NCI-H1694 treated with DMSO at 0.1 percent for 48 hours (cell line): ENCODE data around the gene DNAJA4.
A peak's percentile ranks its signal among the peaks of the same experiment; 100 is the strongest.

Experiments
- DNase-seq: peaks from one replicate; lab custom pipeline; 2025; lab: John Stamatoyannopoulos, UW

The DNAJA4 gene

DNA sequence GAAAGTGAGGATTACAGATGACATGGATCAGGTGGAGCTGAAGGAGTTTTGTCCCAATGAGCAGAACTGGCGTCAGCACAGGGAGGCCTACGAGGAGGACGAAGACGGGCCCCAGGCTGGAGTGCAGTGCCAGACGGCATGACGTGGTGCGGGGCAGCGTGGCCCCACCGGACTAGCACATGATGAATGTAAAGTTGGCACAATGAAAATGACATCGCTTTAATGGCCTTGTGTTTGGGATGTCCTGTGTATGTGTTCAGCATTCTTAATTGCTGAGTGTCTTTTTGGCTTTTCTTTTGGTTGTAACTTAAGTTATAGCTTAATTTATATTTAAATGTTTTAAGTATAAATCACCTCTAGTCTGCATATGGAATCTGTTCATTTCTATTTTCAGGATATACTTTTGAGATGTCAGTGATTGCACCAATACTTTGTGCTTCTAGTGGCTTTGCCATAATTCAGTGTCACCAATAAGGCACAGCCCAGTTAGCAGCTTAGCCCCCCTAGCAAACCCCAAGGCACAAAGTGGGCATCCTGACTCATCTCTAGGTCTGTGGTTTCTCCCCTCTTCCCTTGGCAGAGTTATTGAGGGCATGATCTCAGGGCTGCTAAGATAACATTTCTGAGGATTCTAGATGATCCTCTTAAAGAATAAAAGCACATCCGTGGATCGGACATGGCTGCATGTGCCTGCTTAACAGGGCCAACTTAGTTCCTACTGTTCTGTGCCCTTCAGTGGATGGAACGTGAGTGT lies 16.1 kb downstream of the DNAJA4 start:
- DNase-seq: no peak

- DNase-seq: no peak
Measured at GRCh38 chr15:78282324-78282723, 18.0 kb downstream of the DNAJA4 start.

DNA sequence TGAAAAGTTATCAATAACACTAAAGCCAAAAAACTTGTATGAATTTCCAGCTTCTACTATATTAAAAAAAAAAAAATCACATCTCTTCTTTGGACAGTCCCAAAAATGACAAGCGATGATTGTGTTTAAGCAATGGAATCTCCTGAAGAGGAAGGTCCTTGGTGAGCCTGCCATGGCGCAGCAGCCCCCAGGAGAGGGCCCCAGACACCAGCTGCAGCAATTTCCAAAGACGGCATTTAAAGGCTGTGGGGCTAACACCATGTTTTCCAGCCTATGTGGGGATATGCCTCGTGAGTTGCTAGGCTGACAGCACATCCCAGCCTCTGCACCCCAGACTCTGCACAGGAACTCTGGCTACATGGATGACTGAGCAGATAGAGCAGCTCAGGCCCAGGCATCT lies 20.4 kb downstream of the DNAJA4 start:
- no peak for DNase-seq

GRCh38 chr15:78290222-78290621 lies 25.9 kb downstream of the DNAJA4 start:
- no peak for DNase-seq

DNA sequence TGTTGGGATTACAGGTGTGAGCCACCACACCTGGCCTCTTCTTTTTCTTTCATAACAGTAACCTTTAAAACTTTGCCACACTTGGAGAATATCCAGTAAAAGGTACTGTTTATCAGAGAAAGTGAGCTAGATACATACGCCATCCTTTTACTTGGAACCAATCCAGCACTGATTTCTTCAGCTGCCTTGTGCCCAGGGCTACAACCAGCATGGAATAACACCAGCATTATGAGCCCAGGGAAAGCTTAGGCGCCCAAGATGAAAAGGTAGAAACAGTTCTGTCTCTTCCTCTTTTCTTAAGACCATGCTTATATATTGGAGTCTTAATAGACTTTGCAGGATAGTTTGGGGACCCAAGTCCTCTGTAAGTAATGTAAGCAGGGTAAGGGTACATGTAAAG lies 26.7 kb downstream of the DNAJA4 start:
- no peak for DNase-seq

GRCh38 chr15:78291698-78292097 lies 27.3 kb downstream of the DNAJA4 start:
- no peak for DNase-seq

GRCh38 chr15:78292219-78292618 lies 27.9 kb downstream of the DNAJA4 start:
- DNase-seq: no peak

- DNase-seq: peak; percentile 83
Measured at GRCh38 chr15:78299101-78299930, 35.0 kb downstream of the DNAJA4 start, which contains the start of gene SKIC8. Gene SKIC8, minus strand, starts transcription at chr15:78299609. Its CDS starts 3,923 bp downstream, at chr15:78295686.

GRCh38 chr15:78301326-78301725 lies 37.0 kb downstream of the DNAJA4 start:
- no peak for DNase-seq

GRCh38 chr15:78301828-78302227 lies 37.5 kb downstream of the DNAJA4 start:
- DNase-seq: no peak

DNA sequence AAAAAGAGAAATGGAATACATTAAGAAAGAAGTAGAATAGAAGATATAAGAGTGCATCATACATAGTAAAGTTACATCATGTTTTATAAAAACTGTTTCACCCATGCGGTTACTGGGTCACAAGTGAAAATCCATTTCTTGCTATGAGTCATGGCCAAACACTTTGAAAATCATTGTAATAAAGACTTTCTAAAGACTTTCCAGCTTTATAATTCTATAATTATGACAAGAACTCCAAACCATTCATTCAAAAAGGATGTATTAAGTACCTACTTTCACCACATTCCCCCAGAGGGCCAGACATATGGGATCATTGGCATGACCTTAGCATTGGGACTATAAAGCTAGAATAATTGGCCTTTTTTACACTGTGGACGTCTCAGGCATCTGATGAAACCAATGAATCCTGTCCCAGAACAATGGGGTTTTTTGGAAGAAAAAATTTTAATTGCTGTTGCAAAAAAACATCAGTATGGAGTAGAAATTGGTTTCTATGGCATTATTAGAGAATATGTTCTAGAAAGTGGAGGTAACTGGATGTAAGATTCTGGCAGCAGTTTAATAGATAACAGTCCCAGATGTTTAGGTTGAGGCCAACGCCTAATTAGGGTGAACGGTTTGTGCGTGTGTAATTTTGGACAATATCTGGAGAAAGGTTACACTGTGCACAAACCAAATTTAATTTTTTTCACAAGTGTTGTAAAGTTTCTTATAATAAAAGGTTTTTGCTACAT lies 38.4 kb downstream of the DNAJA4 start:
- DNase-seq: no peak

DNA sequence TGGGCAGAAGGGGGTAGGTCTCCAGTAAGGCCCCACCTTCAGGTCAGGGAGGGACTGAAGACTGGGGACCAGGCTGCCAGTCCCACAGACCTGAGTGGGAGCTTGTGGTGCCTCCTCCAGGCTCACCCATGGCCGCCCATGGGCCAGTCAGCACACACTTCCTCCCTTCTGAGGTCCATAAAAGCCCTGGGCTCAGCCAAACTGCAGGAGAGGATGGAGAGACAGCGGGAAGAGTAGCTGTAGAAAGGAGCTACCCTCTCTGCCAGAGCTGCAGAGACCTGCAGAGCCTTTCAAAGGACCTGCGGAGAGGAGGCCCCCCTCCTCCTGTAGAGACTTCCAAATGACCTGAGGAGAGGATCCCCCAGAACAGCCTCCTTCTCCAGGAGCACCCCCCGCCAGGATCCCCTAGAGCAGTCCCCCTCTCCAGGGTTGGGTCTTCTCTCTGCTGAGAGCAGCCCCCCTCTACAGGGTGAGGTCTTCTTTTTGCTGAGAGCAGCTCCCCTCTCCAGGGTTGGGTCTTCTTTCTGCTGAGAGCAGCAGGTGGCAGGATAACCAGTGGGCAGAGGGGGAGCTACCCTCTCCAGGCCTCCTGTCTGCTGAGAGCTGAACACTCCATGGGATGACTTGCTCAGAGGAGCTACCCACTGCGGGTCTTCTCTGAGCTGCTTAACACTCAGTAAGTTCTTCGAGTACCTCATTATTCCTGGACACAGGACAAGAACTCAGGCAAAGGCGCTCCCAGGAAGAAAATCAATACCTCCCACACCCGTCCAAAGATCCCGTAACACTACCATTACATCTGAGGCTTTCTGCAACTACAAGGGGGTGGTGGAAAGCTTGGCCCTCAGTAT lies 40.1 kb downstream of the DNAJA4 start:
- DNase-seq: no peak

DNA sequence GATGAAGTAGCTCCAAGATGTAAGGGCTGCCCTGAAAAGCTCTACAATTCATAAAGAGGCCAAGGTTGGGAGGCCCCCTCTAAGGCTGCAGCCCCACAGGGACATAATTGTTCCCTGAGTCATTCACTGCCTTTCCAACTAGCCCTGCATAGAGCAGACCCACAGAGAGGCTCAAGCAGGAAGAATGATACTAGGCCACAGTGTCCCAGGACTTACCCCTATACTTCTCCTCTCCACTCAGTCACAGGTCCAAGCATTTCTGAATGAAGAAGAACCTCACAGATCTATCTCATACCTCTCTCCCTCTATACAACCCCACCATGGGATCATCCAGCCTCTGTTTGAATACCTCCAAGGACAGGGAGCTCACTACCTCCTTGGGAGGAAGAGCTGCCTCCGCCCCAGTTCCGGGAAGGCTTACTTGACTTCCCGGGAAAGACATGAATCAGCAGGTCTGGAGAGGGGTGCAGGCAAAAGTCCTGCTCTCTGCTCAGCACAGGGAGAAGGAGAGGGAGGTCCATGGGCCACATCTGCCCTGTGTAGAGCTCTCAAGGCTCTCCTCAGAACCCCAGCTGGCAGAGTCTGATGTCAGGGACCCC lies 41.9 kb downstream of the DNAJA4 start:
- no peak for DNase-seq

DNA sequence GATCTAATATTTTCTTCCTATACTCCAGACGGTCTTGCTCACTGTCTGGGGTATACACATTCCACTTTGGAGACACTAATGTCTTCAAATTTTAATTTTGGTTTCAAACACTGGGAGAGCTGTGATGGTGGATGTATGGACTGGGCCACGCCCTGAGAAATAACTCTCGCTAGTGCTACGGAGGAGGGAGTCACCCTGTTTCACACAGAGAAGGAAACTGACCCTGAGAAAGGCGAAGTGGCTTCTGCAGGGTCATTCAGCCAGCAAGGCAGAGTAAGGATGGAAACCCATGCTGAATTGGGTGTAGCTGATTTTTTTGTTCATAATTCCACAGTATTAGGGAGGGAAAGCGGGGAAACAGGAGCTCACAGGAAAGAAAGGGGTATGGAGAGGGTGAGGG lies 43.6 kb downstream of the DNAJA4 start:
- DNase-seq: no peak

DNA sequence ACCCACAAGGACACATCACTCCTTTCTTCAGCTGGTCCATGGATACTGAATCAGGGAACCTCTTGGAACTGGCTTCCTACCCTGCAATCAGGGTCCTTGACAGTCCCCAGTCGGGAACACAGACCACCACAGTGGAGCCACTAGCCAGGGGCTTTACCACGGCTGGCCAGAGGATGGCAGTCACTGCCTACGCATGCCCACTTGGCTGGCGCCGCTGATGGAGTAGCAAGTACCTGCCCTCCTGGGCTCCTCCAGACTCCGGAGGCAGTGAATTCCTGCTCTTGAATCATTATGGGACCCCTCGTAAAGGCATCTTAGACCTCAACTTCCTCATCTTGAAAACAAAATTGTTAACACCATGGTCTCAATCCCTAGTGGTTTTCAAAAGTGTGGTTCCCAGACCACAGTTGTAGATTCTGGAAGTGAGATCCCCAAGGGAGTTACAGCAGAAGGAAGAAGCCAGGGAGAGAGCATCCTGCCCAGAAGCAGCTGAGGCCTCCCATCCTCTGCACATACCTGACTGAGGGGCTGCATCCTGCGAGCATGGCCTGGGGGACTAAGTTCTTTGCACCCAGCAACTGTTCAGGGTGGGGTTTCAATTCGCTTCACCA lies 44.2 kb downstream of the DNAJA4 start:
- DNase-seq: peak; percentile 41

DNA sequence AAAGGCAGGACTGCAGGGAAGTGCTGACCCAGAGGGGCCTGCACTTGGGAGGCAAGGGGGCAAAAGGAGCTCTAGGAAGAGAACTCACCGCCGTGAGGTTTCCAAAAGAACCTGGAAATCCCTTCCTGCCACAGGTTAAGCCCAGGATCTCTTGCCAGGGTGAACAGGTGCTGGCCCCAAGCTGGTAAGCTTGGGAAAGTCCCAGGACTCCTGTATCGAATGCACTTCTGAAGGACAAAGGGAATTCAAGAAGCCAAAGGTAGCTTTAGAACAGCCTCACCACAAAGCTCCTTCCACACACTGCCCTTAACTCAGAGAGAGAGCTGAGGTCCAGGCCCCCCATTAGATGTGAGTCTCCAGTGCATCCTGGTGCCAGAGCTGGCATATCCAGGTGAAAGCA lies 46.9 kb downstream of the DNAJA4 start:
- no peak for DNase-seq

DNA sequence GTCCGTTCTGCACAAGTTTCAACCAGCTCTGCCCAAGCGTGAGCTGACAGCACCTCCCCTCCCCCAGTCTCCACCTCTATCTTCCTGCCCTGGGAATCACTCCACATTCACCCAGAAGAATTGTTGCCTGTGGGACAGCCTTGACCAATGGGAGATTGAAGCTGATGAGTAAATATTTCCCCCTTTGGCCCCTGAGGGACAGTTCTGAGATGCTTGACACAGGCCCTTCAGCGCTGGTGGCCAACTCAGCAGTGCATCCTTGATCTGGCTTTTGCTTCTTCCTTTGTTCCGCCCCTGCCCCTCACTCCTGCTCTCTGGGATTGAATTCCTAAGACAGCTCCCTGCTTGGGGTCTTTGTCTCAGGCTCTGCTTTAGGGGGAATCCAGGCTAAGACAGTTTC lies 48.2 kb downstream of the DNAJA4 start:
- no peak for DNase-seq

GRCh38 chr15:78312957-78313356 lies 48.6 kb downstream of the DNAJA4 start:
- DNase-seq: no peak

DNA sequence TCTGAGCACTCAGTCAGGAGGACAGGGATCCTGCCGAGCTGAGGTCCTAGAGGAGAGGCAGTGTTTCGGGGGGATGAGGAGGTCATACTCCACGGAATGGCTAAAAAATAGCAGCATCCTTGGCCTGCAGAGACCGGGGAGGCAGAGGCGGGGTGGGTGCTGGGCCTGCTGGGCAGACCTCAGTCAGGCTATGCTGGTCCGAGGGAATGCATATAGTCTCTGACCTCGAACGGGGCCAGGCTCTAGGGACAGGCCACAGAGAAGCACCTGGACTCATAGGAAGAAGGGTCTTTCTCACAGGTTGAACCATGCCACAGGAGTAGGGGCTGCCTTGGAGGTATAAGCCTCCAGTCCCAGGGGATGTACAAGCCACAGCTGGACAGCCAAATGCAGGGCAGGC lies 49.0 kb downstream of the DNAJA4 start:
- DNase-seq: no peak

GRCh38 chr15:78314181-78314581 lies 49.8 kb downstream of the DNAJA4 start:
- no peak for DNase-seq
